H9 (cell line): ENCODE results near the gene PLXNA2. TPM values are rescaled to one million over a fixed set of nuclear protein-coding genes. Genes with fewer than 3 reads are reported as not detected.

Source experiments
- DNase-seq: peaks from one replicate; pipeline ENCODE4 v3.0.0-alpha.2; 2017
- H2AFZ ChIP-seq: one replicate; pipeline ENCODE4 v1.6.1; 2013; ENCODE audit warnings: mild to moderate bottlenecking, low read length, control low read depth, moderate library complexity
- H2AK5ac ChIP-seq: 2 replicates; pipeline ENCODE4 v1.6.1; 2013; ENCODE audit warnings: low read length, control low read depth, mixed read lengths; ENCODE audit not compliant: insufficient read length
- H2BK120ac ChIP-seq: one replicate; pipeline ENCODE4 v1.6.1; 2013; ENCODE audit warnings: low read depth, mild to moderate bottlenecking, low read length, control low read depth, inconsistent platforms; ENCODE audit not compliant: poor library complexity, severe bottlenecking
- H2BK12ac ChIP-seq: 2 replicates; pipeline ENCODE4 v1.6.1; 2013; ENCODE audit warnings: low read length, control low read depth, mixed read lengths, low read depth; ENCODE audit not compliant: insufficient read length
- H2BK15ac ChIP-seq: 2 replicates; pipeline ENCODE4 v1.6.1; 2013; ENCODE audit warnings: low read depth, low read length, control low read depth
- H2BK20ac ChIP-seq: one replicate; pipeline ENCODE4 v1.6.1; 2013; ENCODE audit warnings: low read depth, mild to moderate bottlenecking, low read length, control low read depth, inconsistent platforms; ENCODE audit not compliant: poor library complexity, severe bottlenecking
- H2BK5ac ChIP-seq: 2 replicates; pipeline ENCODE4 v1.6.1; 2013; ENCODE audit warnings: low read length, control low read depth, mixed read lengths; ENCODE audit not compliant: insufficient read length
- H3K14ac ChIP-seq: 2 replicates; pipeline ENCODE4 v1.6.1; 2013; ENCODE audit warnings: low read length, control low read depth; ENCODE audit not compliant: insufficient read depth
- H3K18ac ChIP-seq: 2 replicates; pipeline ENCODE4 v1.6.1; 2013; ENCODE audit warnings: low read depth, mild to moderate bottlenecking, mixed read lengths, low read length, control low read depth; ENCODE audit not compliant: insufficient read length
- H3K23ac ChIP-seq: 2 replicates; pipeline ENCODE4 v1.6.1; 2013; ENCODE audit warnings: low read length, control low read depth, mixed read lengths, low read depth; ENCODE audit not compliant: insufficient read length
- H3K23me2 ChIP-seq: 2 replicates; pipeline ENCODE4 v1.6.1; 2013; ENCODE audit warnings: low read depth, mild to moderate bottlenecking, mixed read lengths, low read length, control low read depth; ENCODE audit not compliant: insufficient read length, poor library complexity, severe bottlenecking
- H3K27ac ChIP-seq: 2 replicates; pipeline ENCODE4 v1.5.1; 2013; ENCODE audit warnings: low read length, control low read depth, mixed read lengths, low read depth; ENCODE audit not compliant: insufficient read length
- H3K27me3 ChIP-seq: 2 replicates; pipeline ENCODE4 v1.6.1; 2013; ENCODE audit warnings: low read length, control low read depth, inconsistent platforms; ENCODE audit not compliant: insufficient read depth
- H3K4ac ChIP-seq: 2 replicates; pipeline ENCODE4 v1.6.1; 2013; ENCODE audit warnings: low read depth, mild to moderate bottlenecking, control low read depth, inconsistent platforms, low read length, moderate library complexity
- H3K4me1 ChIP-seq: 2 replicates; pipeline ENCODE4 v1.6.1; 2013; ENCODE audit warnings: low read length, control low read depth, inconsistent platforms; ENCODE audit not compliant: insufficient read depth
- H3K4me2 ChIP-seq: 2 replicates; pipeline ENCODE4 v1.6.1; 2013; ENCODE audit warnings: low read length, control low read depth, mixed read lengths; ENCODE audit not compliant: insufficient read length, insufficient read depth
- H3K56ac ChIP-seq: 2 replicates; pipeline ENCODE4 v1.6.1; 2013; ENCODE audit warnings: low read depth, mild to moderate bottlenecking, mixed read lengths, low read length, control low read depth; ENCODE audit not compliant: insufficient read length
- H3K79me1 ChIP-seq: 2 replicates; pipeline ENCODE4 v1.6.1; 2013; ENCODE audit warnings: low read depth, mild to moderate bottlenecking, moderate library complexity, low read length, control low read depth, inconsistent platforms; ENCODE audit not compliant: insufficient read depth, poor library complexity, severe bottlenecking
- H3K79me2 ChIP-seq: 2 replicates; pipeline ENCODE4 v1.6.1; 2013; ENCODE audit warnings: low read length, control low read depth, inconsistent platforms; ENCODE audit not compliant: insufficient read depth
- H3K9ac ChIP-seq: 2 replicates; pipeline ENCODE4 v1.6.1; 2013; ENCODE audit warnings: low read length, control low read depth, mixed read lengths; ENCODE audit not compliant: insufficient read length; ENCODE audit errors: extremely low read depth
- H3K9me3 ChIP-seq: one replicate; pipeline ENCODE4 v1.6.1; 2013; ENCODE audit warnings: low read depth, low read length, inconsistent platforms; ENCODE audit not compliant: control insufficient read depth
- H3T11ph ChIP-seq: one replicate; pipeline ENCODE4 v1.6.1; 2013; ENCODE audit warnings: mild to moderate bottlenecking, low read length, control low read depth, inconsistent platforms
- H4K20me1 ChIP-seq: one replicate; pipeline ENCODE4 v1.6.1; 2013; ENCODE audit not compliant: control insufficient read depth, insufficient read length, insufficient read depth
- H4K5ac ChIP-seq: 2 replicates; pipeline ENCODE4 v1.6.1; 2013; ENCODE audit warnings: low read depth, mild to moderate bottlenecking, mixed read lengths, low read length, control low read depth; ENCODE audit not compliant: insufficient read length
- H4K8ac ChIP-seq: replicated peaks from 2 replicates; pipeline ENCODE4 v1.6.1; 2013; ENCODE audit warnings: low read length, control low read depth, mixed read lengths, low read depth; ENCODE audit not compliant: insufficient read length
- H4K91ac ChIP-seq: 2 replicates; pipeline ENCODE4 v1.6.1; 2013; ENCODE audit warnings: low read depth, mild to moderate bottlenecking, moderate library complexity, mixed read lengths, low read length, control low read depth; ENCODE audit not compliant: insufficient read length
- H3K27ac Mint-ChIP-seq, 3 experiments: 2 replicates in 2 of 3; 3 replicates in 1 of 3; pipeline ENCODE4 v1.8.0; 2020 to 2021; ENCODE audit warnings: mixed read lengths in 3 of 3, mild to moderate bottlenecking in 1 of 3, moderate library complexity in 1 of 3
- H3K27me3 Mint-ChIP-seq: 2 replicates; pipeline ENCODE4 v1.8.0; 2021; ENCODE audit warnings: low read depth, mild to moderate bottlenecking, moderate library complexity, mixed read lengths
- H3K36me3 Mint-ChIP-seq, 3 experiments: 2 replicates in 2 of 3; 3 replicates in 1 of 3; pipeline ENCODE4 v1.8.0; 2020 to 2021; ENCODE audit warnings: low read depth in 3 of 3, mixed read lengths in 3 of 3; ENCODE audit not compliant: insufficient read depth in 1 of 3
- H3K4me1 Mint-ChIP-seq, 2 experiments: 2 replicates each; pipeline ENCODE4 v1.8.0; 2020; ENCODE audit warnings: mixed read lengths in 2 of 2
- H3K4me3 Mint-ChIP-seq, 2 experiments: 2 replicates in 1 of 2; 3 replicates in 1 of 2; pipeline ENCODE4 v1.8.0; 2020 to 2021; ENCODE audit warnings: mild to moderate bottlenecking in 2 of 2, mixed read lengths in 2 of 2, moderate library complexity in 1 of 2
- H3K9me3 Mint-ChIP-seq, 2 experiments: 2 replicates in 1 of 2; 3 replicates in 1 of 2; pipeline ENCODE4 v1.8.0; 2020; ENCODE audit warnings: mild to moderate bottlenecking in 2 of 2, mixed read lengths in 2 of 2, moderate library complexity in 1 of 2
- WGBS: extraction: QIAGEN DNeasy Blood & Tissue Kit; methylation state at CpG from one replicate; pipeline ENCODE4 v1.1.7; 2013; ENCODE audit warnings: missing lambda C conversion rate, low lambda C conversion rate, mixed read lengths; ENCODE audit not compliant: insufficient read length; ENCODE audit errors: extremely low coverage; 5-methylcytosine and 5-hydroxymethylcytosine counted together
- total RNA-seq: library from RNA; stranded (reverse); gene quantifications from 2 replicates; pipeline ENCODE4 v1.2.1, GENCODE V29; 2021
- TF ChIP-seq, protein P1 (sequence below): fragments of 200-600 bp; sonication (generic); conservative IDR thresholded peaks from 3 replicates; pipeline ENCODE4 v1.8.0; 2021; ENCODE audit warnings: antibody characterized with exemption, mild to moderate bottlenecking

Gene PLXNA2
- total RNA-seq, 1 experiment from 2014 or later, result 0.57 TPM

DNA sequence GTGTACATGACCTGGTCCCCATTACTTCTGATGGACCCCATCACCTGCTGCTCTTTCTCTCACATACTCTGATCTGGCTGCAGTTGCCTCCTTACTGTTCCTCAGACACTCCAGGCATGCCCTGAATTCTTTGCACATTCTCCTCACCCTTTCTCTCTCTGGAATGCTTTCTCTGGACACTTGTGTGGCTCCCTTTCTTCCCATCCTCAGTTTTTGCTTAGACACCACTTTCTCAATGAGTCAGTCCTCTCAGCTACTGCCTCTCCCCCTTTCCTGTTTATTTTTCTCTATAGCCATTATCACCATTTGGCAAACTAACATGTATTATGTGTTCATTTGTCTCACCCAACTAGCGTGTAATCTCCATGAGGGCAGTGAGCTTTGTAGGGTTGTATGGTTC is 28.1 kb downstream of the PLXNA2 start:
- no peaks in the 10 kb centered on the region for H3K4me1 ChIP-seq
- no peaks in the 10 kb centered on the region for H3K79me2 ChIP-seq
- H3K14ac ChIP-seq, result no peak overlapping the region
- no peak overlapping the region for H3K18ac ChIP-seq
- H2AK5ac ChIP-seq, result no peak overlapping the region
- Mint-ChIP-seq H3K27ac (no peak overlapping the region), H3K36me3 (no peaks in the 10 kb centered on the region), H3K27me3 (peaks cover 5% of the 10 kb centered on the region; the same call in 1 of the 2 replicates), H3K4me3 (no peak overlapping the region), H3K4me1 (peaks cover 5 to 12% of the 10 kb centered on the region in 2 experiments; a peak in 3 of 4 replicates), H3K9me3 (no peaks in the 10 kb centered on the region; a peak in 1 of 5 replicates)
- H3K4ac ChIP-seq, result no peak overlapping the region
- no peak overlapping the region for H3K27ac ChIP-seq
- no peak overlapping the region for H2BK20ac ChIP-seq
- H2AFZ ChIP-seq, result no peak overlapping the region
- no peak overlapping the region for H2BK12ac ChIP-seq
- H4K20me1 ChIP-seq, result no peaks in the 10 kb centered on the region
- no peaks in the 10 kb centered on the region for H3K9me3 ChIP-seq
- WGBS, result no CpG with 5 or more reads among the region's 1 CpG
- no peak overlapping the region for H4K5ac ChIP-seq
- H3K4me2 ChIP-seq, result no peak overlapping the region
- H3K23me2 ChIP-seq, result no peaks in the 10 kb centered on the region
- no peak overlapping the region for H2BK5ac ChIP-seq
- DNase-seq, result no peak
- H2BK120ac ChIP-seq, result no peak overlapping the region
- H3K23ac ChIP-seq, result no peak overlapping the region
- H4K8ac ChIP-seq, result no peak overlapping the region
- TF ChIP-seq, protein P1, sequence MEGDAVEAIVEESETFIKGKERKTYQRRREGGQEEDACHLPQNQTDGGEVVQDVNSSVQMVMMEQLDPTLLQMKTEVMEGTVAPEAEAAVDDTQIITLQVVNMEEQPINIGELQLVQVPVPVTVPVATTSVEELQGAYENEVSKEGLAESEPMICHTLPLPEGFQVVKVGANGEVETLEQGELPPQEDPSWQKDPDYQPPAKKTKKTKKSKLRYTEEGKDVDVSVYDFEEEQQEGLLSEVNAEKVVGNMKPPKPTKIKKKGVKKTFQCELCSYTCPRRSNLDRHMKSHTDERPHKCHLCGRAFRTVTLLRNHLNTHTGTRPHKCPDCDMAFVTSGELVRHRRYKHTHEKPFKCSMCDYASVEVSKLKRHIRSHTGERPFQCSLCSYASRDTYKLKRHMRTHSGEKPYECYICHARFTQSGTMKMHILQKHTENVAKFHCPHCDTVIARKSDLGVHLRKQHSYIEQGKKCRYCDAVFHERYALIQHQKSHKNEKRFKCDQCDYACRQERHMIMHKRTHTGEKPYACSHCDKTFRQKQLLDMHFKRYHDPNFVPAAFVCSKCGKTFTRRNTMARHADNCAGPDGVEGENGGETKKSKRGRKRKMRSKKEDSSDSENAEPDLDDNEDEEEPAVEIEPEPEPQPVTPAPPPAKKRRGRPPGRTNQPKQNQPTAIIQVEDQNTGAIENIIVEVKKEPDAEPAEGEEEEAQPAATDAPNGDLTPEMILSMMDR, result no peak
- no peak overlapping the region for H3K9ac ChIP-seq
- no peak overlapping the region for H4K91ac ChIP-seq
- no peak overlapping the region for H3T11ph ChIP-seq
- H3K56ac ChIP-seq, result no peak overlapping the region
- H2BK15ac ChIP-seq, result no peak overlapping the region
- H3K79me1 ChIP-seq, result no peaks in the 10 kb centered on the region
- H3K27me3 ChIP-seq, result no peaks in the 10 kb centered on the region
